HG03064 (cell line): ENCODE results near the gene FAM107B.

Experiments used
- ATAC-seq: cut with Tn5 transposase; IDR thresholded peaks from one replicate; pipeline ENCODE4 v1.9.1; 2021; ENCODE audit warnings: low read depth; ENCODE audit not compliant: unreplicated experiment

Gene FAM107B

GRCh38 chr10:14523286-14523685 lies 251.4 kb downstream of the FAM107B start:
- no peak for ATAC-seq

DNA sequence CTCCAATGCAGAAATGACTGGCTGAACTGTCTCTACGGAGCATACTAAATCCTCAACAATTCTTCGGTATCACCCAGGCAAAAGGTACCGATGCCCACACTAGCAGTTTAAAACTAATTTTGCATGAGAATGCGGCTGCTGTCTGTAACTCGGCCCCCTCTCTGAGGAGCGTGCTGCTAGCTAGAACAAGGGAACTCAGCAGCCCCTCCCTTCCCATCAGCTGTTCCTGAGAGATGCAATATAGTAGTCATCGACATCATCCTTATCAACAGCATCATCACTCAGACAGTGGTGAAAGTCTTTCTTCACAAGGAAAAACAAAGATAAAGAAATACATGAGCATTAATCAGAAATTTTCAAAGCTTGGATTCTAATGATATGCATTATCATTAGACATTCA lies 254.9 kb downstream of the FAM107B start:
- no peak for ATAC-seq

GRCh38 chr10:14518149-14518548 lies 256.5 kb downstream of the FAM107B start:
- ATAC-seq: no peak

GRCh38 chr10:14513123-14513522 lies 261.6 kb downstream of the FAM107B start:
- no peak for ATAC-seq

GRCh38 chr10:14510346-14510745 lies 264.4 kb downstream of the FAM107B start:
- no peak for ATAC-seq

- ATAC-seq: no peak
Measured at GRCh38 chr10:14508725-14509124, 266.0 kb downstream of the FAM107B start.

DNA sequence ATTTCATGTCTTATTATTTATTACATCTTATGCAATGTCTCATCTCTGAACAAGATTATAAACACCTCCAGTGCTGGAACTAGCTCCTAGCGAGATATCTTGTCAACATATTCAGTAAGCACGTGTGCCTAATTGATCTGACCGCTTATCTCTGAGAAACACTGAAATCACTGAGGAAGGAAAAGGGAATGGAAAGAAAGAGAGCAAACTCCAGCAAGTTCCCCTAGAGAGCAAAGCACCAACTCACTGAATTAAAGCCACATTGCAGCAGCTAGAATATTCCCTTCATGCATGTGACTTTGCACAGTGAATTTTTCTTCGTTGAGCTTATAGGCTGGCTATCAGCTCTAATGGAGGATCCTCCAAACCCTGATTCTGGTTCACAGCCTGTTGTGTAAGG lies 266.9 kb downstream of the FAM107B start:
- no peak for ATAC-seq

GRCh38 chr10:14507176-14507575 lies 267.5 kb downstream of the FAM107B start:
- no peak for ATAC-seq

DNA sequence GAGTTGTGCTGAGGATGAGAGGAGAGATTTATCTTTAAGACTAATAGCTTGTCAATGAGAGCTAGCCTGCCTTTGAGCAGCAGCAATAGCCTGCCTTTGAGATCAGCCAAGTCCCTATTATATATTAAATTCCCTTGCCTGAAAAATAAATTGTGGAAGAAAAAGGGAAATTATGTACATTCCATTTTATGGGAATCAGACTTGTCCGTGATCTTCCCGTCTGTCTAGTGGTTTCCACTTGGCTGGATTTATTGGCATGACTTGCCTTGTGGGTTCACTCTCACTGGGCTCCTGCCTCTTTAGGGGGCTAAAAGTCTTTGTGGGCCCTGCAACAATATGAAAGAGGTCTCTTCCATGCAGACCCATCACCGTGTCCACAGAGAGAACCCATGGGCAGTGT lies 272.3 kb downstream of the FAM107B start:
- no peak for ATAC-seq

DNA sequence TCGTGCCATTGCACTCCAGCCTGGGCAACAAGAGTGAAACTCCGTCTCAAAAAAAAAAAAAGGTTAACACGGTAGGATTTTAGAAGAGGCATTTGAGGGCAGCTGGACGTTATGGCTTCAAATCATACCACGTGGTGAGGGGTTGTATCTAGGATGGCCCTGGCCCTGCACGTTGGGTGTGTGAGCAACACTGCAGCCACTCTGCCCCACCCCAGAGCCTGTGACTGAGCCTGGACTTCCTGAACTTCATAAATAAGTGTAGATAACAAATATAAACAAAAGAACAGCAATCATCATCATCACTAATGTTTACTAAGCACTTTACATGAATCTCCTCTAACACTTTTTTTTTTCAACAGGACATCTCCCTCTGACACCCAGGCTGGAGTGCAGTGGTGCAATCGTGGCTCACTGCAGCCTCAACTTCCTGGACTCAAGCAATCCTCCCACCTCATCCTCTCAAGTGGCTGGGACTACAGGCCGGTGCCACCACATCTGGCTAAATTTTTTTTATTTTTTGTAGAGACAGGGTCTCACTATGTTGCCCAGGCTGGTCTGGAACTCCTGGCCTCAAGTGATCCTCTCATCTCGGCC lies 274.4 kb downstream of the FAM107B start:
- no peak for ATAC-seq

- no peak for ATAC-seq
Measured at GRCh38 chr10:14499601-14499904, 275.1 kb downstream of the FAM107B start.

DNA sequence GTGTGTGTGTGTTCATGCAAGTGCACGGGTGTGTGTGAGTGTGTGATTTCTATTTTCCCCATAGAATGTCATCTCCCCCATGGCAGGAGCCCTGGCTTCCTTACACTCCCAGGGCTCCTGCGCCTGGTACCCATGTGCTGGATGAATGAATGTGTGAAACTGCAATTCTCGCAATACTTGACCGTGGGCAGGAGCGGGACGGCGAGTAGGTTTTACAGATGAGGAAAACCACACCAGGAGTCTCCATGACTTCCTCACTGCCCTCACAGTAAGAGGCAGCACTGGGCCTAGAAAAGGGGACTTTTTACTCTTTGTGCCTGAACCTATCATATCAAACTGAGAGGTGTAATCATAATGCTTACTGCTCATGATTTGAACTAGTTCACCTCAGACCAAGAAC lies 276.4 kb downstream of the FAM107B start:
- ATAC-seq: no peak

GRCh38 chr10:14491811-14492210 lies 282.9 kb downstream of the FAM107B start:
- ATAC-seq: no peak

GRCh38 chr10:14489522-14490177 lies 285.0 kb downstream of the FAM107B start:
- no peak for ATAC-seq

DNA sequence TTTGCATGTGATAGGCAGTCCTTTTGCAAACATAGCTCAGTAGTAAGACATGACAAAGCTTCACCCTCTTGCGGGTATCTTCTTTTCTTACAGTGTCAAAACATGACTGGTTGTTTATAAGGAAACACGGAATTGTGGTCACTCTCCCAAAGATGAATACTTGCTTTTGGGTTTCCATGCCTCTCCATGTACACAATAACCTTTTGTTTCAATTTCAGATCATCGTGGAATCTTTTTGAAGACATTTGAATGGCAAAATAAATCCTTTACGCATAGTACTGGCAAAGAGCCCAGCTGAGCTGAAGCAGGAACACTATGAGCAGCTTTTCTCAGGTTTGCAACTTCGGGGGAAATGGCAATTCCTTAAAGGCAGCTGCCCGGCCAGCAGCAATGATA lies 287.2 kb downstream of the FAM107B start:
- ATAC-seq: no peak

- ATAC-seq: no peak
Measured at GRCh38 chr10:14486777-14487487, 287.8 kb downstream of the FAM107B start.

GRCh38 chr10:14485986-14486385 lies 288.7 kb downstream of the FAM107B start:
- ATAC-seq: no peak

GRCh38 chr10:14483417-14483816 lies 291.3 kb downstream of the FAM107B start:
- no peak for ATAC-seq

DNA sequence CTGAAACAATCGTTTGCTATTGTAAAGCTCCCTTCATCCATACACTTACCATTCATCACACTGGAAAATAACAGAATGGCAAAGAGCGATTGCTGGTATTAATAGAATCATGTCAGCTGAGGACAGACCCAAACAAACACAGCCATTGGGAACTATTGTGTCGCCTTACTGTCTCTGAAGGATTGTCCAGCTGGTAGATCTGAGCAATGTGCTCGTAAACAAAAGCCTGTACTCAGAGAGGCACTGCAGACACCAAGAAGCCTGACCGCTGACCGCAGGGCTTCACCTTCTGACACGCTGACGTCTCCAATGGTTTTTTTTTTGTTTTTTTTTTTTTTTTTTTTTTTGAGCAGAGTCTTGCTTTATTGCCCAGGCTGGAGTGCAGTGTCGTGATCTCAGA lies 292.9 kb downstream of the FAM107B start:
- no peak for ATAC-seq

GRCh38 chr10:14481014-14481413 lies 293.7 kb downstream of the FAM107B start:
- ATAC-seq: no peak

GRCh38 chr10:14478604-14479003 lies 296.1 kb downstream of the FAM107B start:
- ATAC-seq: no peak

- no peak for ATAC-seq
Measured at GRCh38 chr10:14478201-14478600, 296.5 kb downstream of the FAM107B start.
